ENCODE results near the gene RNF130. TPM values are rescaled to one million over a fixed set of nuclear protein-coding genes. Genes with fewer than 3 reads are reported as not detected.

Gene RNF130
- total and polyA plus RNA-seq, 9 of the 15 experiments (the other 6 are each of a cell fraction or from before 2014, with no cell fraction given), result 5.8 to 39.4 (median 27.1) TPM

- TF ChIP-seq ELF2 (CRISPR knock-in tag; IDR thresholded peaks at IDR 0.05) (peak; percentile 68), ZNF395 (CRISPR knock-in tag; IDR thresholded peaks at IDR 0.05) (no peak), SMARCA4 (IDR thresholded peaks at IDR 0.05) (peak; percentile 71), FOXM1 (IDR thresholded peaks at IDR 0.05; ENCODE audit: low read depth) (peak; percentile 27; the same call in 1 of the 2 replicates), FOXM1 (CRISPR knock-in tag; IDR thresholded peaks at IDR 0.05; ENCODE audit: low read depth) (no peak), MTA2 (IDR thresholded peaks at IDR 0.05; ENCODE audit: low read depth) (peak; percentile 53), GTF3C2 (IDR thresholded peaks at IDR 0.05; ENCODE audit: borderline replicate concordance, extremely low read depth, insufficient read length) (no peak), WHSC1 (IDR thresholded peaks at IDR 0.05; ENCODE audit: low read length) (no peak), BRF2 (IDR thresholded peaks at IDR 0.05; ENCODE audit: borderline replicate concordance, insufficient read depth, insufficient read length) (no peak), KLF13 (tag; IDR thresholded peaks at IDR 0.05; ENCODE audit: borderline replicate concordance, low read depth) (no peak), NFIX (CRISPR knock-in tag; IDR thresholded peaks at IDR 0.05; ENCODE audit: low read depth) (peak; percentile 35), ZNF766 (CRISPR knock-in tag; conservative IDR thresholded peaks at IDR 0.05) (peak; percentile 66; the same call in 1 of the 2 replicates), MTA3 (IDR thresholded peaks at IDR 0.05; ENCODE audit: borderline replicate concordance) (peak; percentile 76; the same call in 1 of the 2 replicates), POLR2A (conservative IDR thresholded peaks at IDR 0.05) (no peak), THAP12 (CRISPR knock-in tag; IDR thresholded peaks at IDR 0.05) (no peak), MYNN (IDR thresholded peaks at IDR 0.05) (peak; percentile 44; the same call in 1 of the 2 replicates), MYNN (CRISPR knock-in tag; IDR thresholded peaks at IDR 0.05) (no peak), YY1 (IDR thresholded peaks at IDR 0.05; ENCODE audit: borderline replicate concordance in 1 of 3, control insufficient read depth in 1 of 3, extremely low read depth in 1 of 3, insufficient read depth in 3 of 3, insufficient read length in 1 of 3, insufficient replicate concordance in 2 of 3, low read depth in 1 of 3, low read length in 2 of 3) (no peak), FOXJ2 (tag; IDR thresholded peaks at IDR 0.05) (0 out of 2 replicates have a peak, but pooled peaks have one; percentile 39)
These were observed 13.3 kb upstream of the RNF130 start (continued) for GRCh38 chr5:180084638-180085561.
